Natural killer cell treated with Interleukin-12 subunit alpha and Interleukin-12 subunit beta and Interleukin-15 and Interleukin-18, amount 100 ng/mL, for 72 hours (primary cell): ENCODE results near the gene VSIG1. TPM values are rescaled to one million over a fixed set of nuclear protein-coding genes. Genes with fewer than 3 reads are reported as not detected.

ENCODE experiments used
- ATAC-seq, 2 donors: fragments of 150-1000 bp; cut with Tn5 transposase in 1 of 2; sonication (Bioruptor Pico), chemical (Tn5 transposase) in 1 of 2; 2 replicates each; pipeline ENCODE4 v1.10.0; 2021
- DNase-seq: peaks from one replicate; pipeline ENCODE4 v3.0.0; 2022; ENCODE audit warnings: low spot score
- H3K27ac Mint-ChIP-seq, 2 donors: 1 replicate in 1 of 2; 2 replicates in 1 of 2; pipeline ENCODE4 v1.8.0; 2022; ENCODE audit warnings: mixed read lengths in 2 of 2, mild to moderate bottlenecking in 1 of 2, moderate library complexity in 1 of 2
- H3K27me3 Mint-ChIP-seq, 2 donors: 1 replicate in 1 of 2; 2 replicates in 1 of 2; pipeline ENCODE4 v1.8.0; 2022; ENCODE audit warnings: mixed read lengths in 2 of 2
- H3K36me3 Mint-ChIP-seq: one replicate; pipeline ENCODE4 v1.8.0; 2022; ENCODE audit warnings: mixed read lengths
- H3K4me1 Mint-ChIP-seq, 2 donors: 1 replicate in 1 of 2; 2 replicates in 1 of 2; pipeline ENCODE4 v1.8.0; 2022; ENCODE audit warnings: low read depth in 2 of 2, mixed read lengths in 2 of 2, mild to moderate bottlenecking in 1 of 2
- H3K4me3 Mint-ChIP-seq: one replicate; pipeline ENCODE4 v1.8.0; 2022; ENCODE audit warnings: mixed read lengths
- H3K9me3 Mint-ChIP-seq: 2 replicates; pipeline ENCODE4 v1.8.0; 2022; ENCODE audit warnings: mixed read lengths
- total RNA-seq, 2 donors: library from RNA; stranded (reverse); gene quantifications; one replicate each; pipeline ENCODE4 v1.2.3, GENCODE V29; 2022

VSIG1 gene
- total RNA-seq, 2 donors from 2014 or later = not detected

GRCh38 chrX:108088511-108088910, 43.6 kb downstream of the VSIG1 start:
- DNase-seq (no peak), ATAC-seq (no peak)
- H3K27ac Mint-ChIP-seq = no peak overlapping the region
- H3K9me3 Mint-ChIP-seq = no peaks in the 10 kb centered on the region
- no peaks in the 10 kb centered on the region for H3K27me3 Mint-ChIP-seq
- H3K36me3 Mint-ChIP-seq = no peaks in the 10 kb centered on the region
- peaks cover 0 to 5% of the 10 kb centered on the region in 2 donors for H3K4me1 Mint-ChIP-seq
- H3K4me3 Mint-ChIP-seq = no peak overlapping the region

GRCh38 chrX:108090491-108091263, 45.8 kb downstream of the VSIG1 start:
- Mint-ChIP-seq H3K36me3 (no peaks in the 10 kb centered on the region), H3K4me3 (no peak overlapping the region), H3K27ac (no peak overlapping the region), H3K27me3 (no peaks in the 10 kb centered on the region), H3K4me1 (peaks cover 0 to 13% of the 10 kb centered on the region in 2 donors), H3K9me3 (no peaks in the 10 kb centered on the region)
- ATAC-seq (no peak), DNase-seq (no peak)

DNA sequence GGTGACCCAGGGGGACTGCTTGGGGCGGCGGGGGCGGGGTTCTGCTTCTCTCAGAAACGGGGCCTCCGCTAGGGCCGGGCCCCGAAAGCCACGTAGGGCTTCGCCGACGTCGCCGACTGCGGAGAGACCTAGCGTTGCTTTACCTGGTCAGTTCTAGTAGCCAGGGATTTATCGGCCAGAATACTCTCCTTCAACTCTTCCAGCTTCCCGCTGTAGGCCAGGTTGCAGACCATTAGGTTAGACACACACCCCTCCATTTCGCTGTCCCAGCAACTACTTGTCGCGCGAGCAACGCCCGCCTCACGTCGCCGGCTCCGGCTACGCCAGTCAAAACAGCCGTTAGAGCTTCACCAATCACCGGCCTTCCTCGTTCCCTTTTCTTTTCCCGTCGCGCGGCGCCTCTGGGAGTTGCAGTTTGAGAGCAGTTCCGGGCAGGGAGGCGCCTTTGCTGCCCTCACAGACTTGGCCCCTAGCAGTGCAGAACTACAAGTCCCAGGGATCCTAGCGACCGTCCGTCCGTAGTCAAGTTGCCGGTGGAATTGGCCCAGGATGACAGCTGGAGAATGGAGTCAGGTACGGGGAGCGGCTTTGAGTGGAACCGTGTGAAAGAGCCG, 46.5 kb downstream of the VSIG1 start, which contains the start of the genes ATG4A and PSMD10:
Gene ATG4A, plus strand, starts transcription at position 515 of the 614 bp plus-strand sequence. Its CDS starts 49 bp downstream, at position 564.
Gene PSMD10, minus strand, starts transcription at position 279 of the 614 bp plus-strand sequence. Its CDS starts 22 bp downstream, at position 257.
- ATAC-seq (peak; percentile 98 to 99), DNase-seq (peak; percentile 90)
- no peak within 1 kb of the TSS for H3K4me3 Mint-ChIP-seq
- no peaks in the 10 kb centered on the region for H3K36me3 Mint-ChIP-seq
- H3K9me3 Mint-ChIP-seq = no peaks in the 10 kb centered on the region
- peaks cover 0 to 13% of the 10 kb centered on the region in 2 donors for H3K4me1 Mint-ChIP-seq
- no peaks in the 10 kb centered on the region for H3K27me3 Mint-ChIP-seq
- no peak within 1 kb of the TSS for H3K27ac Mint-ChIP-seq

- Mint-ChIP-seq H3K36me3 (no peaks in the 10 kb centered on the region), H3K9me3 (no peaks in the 10 kb centered on the region), H3K4me3 (no peak overlapping the region), H3K27me3 (no peaks in the 10 kb centered on the region), H3K27ac (no peak overlapping the region), H3K4me1 (peaks cover 0 to 13% of the 10 kb centered on the region in 2 donors)
- no peak for DNase-seq
- ATAC-seq = peak; percentile 49 to 52
Observed at GRCh38 chrX:108091878-108092291, 47.0 kb downstream of the VSIG1 start.

DNA sequence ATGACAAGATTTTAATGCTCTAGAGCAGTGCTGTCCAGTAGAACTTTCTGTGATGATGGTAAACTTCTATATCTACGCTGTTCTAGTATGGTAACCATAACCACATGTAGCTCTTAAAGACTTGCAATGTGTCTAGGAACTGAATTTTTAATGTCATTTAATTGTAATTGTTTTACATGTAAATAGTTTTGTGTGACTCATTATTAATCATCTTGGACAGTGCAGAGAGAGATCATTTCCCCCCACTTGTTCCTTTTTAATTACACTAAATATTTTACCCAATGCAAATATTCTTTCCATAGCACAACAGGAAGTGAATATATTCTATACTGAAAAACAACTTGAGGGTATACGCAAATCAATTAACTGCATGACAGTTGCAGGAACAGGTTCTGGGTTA, 52.5 kb downstream of the VSIG1 start:
- H3K36me3 Mint-ChIP-seq = no peaks in the 10 kb centered on the region

DNA sequence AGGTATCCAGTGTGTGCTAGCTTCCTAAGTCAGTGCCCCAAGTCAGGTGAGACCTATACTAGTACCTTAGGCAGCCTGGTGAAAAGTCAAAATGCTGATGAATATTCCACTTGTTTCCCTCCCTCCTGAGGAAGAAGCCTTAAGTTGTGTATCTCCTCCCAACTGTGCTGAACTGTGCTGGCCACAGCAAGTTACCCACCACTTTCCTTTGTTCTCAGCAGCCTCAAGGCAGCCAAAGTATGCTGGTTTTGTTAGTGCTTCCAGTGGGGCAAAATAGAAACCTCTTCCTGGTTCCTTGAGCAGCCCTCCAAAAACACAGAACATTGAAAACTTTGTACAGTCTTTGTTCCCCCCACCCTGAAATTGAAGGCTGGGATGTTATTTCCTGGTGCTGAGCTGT, 60.6 kb downstream of the VSIG1 start:
- Mint-ChIP-seq H3K27ac (no peak overlapping the region), H3K27me3 (peaks cover 0 to 8% of the 10 kb centered on the region in 2 donors), H3K4me1 (peaks cover 3 to 6% of the 10 kb centered on the region in 2 donors), H3K9me3 (no peaks in the 10 kb centered on the region), H3K4me3 (no peak overlapping the region), H3K36me3 (no peaks in the 10 kb centered on the region)
- DNase-seq (no peak), ATAC-seq (no peak)

More for the DNA sequence above, 52.5 kb downstream of the VSIG1 start:
- Mint-ChIP-seq H3K27ac (no peak overlapping the region), H3K27me3 (peaks cover 0 to 5% of the 10 kb centered on the region in 2 donors), H3K4me3 (no peak overlapping the region), H3K9me3 (no peaks in the 10 kb centered on the region), H3K4me1 (peaks cover 0 to 13% of the 10 kb centered on the region in 2 donors)
- DNase-seq (no peak), ATAC-seq (no peak)

DNA sequence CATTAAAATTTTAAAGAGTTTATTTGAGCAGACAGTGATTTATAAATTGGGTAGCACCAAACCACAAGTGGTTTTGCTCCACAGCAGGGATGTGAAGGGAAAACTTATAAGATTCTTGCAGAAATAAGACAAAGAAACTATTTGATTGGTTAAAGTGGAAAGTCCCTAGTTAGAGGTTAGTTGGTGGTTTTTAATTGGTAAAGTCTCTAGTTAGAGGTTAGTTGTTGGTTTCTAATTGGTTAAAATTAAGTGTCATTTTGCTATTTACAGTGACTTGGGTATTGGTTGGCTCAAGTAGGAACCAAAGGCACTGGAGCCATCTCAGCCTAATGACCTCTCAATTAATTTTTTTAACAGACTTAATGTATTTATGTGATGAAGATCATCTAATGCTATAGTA, 69.7 kb downstream of the VSIG1 start:
- peaks cover 8% of the 10 kb centered on the region for H3K36me3 Mint-ChIP-seq
- peaks cover 0 to 14% of the 10 kb centered on the region in 2 donors for H3K4me1 Mint-ChIP-seq
- H3K27ac Mint-ChIP-seq = no peak overlapping the region
- no peaks in the 10 kb centered on the region for H3K9me3 Mint-ChIP-seq
- no peak for DNase-seq
- H3K4me3 Mint-ChIP-seq = no peak overlapping the region
- ATAC-seq = no peak
- H3K27me3 Mint-ChIP-seq = peaks cover 0 to 6% of the 10 kb centered on the region in 2 donors

DNA sequence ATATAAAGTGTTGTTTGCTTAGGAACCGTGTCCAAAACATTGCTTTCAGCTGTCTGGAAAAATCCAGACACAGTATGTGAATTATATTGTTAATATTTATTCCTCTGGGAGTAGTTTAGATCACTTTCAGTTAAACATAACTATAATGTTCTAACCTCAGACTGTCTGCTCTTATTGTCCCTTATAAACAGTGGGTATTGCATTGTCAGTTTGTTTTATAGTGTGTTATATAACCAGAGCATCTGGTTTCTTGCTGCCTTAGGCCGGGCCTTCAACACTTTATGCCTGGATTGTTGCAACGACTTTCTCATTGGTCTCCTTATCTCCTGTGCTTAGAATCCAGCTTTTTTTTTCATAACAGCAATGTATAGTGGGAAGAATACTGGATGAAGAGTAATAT, 73.1 kb downstream of the VSIG1 start:
- H3K27ac Mint-ChIP-seq = no peak overlapping the region
- H3K36me3 Mint-ChIP-seq = peaks cover 5% of the 10 kb centered on the region
- no peaks in the 10 kb centered on the region for H3K9me3 Mint-ChIP-seq
- no peak overlapping the region for H3K4me3 Mint-ChIP-seq
- H3K4me1 Mint-ChIP-seq = peaks cover 0 to 8% of the 10 kb centered on the region in 2 donors
- ATAC-seq (no peak), DNase-seq (no peak)
- peaks cover 0 to 6% of the 10 kb centered on the region in 2 donors for H3K27me3 Mint-ChIP-seq

GRCh38 chrX:108121291-108121690, 76.4 kb downstream of the VSIG1 start:
- Mint-ChIP-seq H3K4me1 (peaks cover 4 to 15% of the 10 kb centered on the region in 2 donors), H3K27ac (no peak overlapping the region), H3K9me3 (no peaks in the 10 kb centered on the region), H3K27me3 (peaks cover 0 to 7% of the 10 kb centered on the region in 2 donors), H3K4me3 (no peak overlapping the region), H3K36me3 (no peaks in the 10 kb centered on the region)
- no peak for DNase-seq
- no peak for ATAC-seq

DNA sequence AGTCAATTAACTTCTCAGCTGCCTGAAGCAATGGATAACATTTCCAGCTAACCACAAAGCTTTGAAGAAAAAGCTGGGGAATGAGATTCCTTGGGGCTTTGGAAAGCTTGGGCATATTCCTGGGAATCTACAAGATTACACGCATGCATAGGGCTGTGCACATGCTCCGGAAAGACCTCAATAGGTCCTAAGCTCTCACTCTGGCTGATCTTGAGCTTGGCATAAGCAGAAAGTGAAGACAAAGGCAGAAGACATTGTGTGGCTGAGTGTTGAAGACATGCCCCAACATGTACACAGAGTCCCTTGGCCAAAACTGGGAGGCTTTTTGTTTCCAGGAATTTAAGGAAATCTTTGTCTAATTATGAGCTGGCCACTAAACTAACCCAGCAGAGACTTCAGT, 77.9 kb downstream of the VSIG1 start:
- ATAC-seq = no peak
- H3K27ac Mint-ChIP-seq = no peak overlapping the region
- no peak for DNase-seq

DNA sequence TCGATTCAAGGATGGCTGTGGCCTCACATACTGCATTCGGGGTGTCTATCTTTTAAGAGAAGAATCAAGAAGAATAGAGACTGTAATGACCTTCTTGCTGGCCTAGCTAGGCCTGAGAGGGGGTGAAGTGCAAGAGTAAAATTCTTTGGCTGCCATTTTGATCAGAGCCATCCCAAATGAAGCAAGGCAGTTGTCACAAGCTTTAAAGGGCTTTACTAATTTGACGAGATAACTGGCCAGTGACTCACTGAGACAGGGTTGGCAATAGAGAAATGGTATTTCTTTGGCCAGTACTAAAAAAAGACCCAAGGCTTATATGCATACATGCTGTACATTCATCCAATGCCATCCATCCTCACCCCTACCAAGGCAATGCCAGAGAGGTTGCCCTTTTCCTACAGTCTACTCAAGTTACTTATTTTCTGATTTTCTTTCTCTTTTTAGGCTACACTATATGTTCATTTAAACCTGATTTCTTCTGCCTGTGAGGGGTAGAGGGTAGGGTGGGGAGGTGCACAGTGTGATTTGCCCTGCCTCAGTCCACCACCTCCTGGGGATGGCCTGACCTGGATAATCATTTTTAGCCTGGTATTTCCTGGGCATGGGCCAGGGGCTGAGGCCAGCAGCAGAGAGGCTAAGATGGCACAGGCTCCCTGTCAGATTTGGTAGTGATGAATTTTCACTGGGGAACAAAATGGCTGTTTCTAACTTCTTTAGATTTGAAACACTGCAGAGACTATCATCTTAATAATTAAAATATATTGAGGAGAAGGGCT, 78.9 kb downstream of the VSIG1 start:
- no peak for ATAC-seq
- Mint-ChIP-seq H3K27me3 (peaks cover 0 to 3% of the 10 kb centered on the region in 2 donors), H3K27ac (no peak overlapping the region), H3K4me1 (peaks cover 4 to 7% of the 10 kb centered on the region in 2 donors), H3K9me3 (no peaks in the 10 kb centered on the region), H3K4me3 (no peak overlapping the region), H3K36me3 (no peaks in the 10 kb centered on the region)
- no peak for DNase-seq

More for the DNA sequence above, 77.9 kb downstream of the VSIG1 start:
- Mint-ChIP-seq H3K9me3 (no peaks in the 10 kb centered on the region), H3K4me3 (no peak overlapping the region), H3K36me3 (no peaks in the 10 kb centered on the region), H3K4me1 (peaks cover 4 to 7% of the 10 kb centered on the region in 2 donors), H3K27me3 (peaks cover 0 to 3% of the 10 kb centered on the region in 2 donors)

- ATAC-seq = no peak
- DNase-seq = no peak
- Mint-ChIP-seq H3K36me3 (peaks cover 4% of the 10 kb centered on the region), H3K27me3 (peaks cover 0 to 3% of the 10 kb centered on the region in 2 donors), H3K4me3 (no peak overlapping the region), H3K27ac (no peak overlapping the region), H3K4me1 (peaks cover 4 to 7% of the 10 kb centered on the region in 2 donors), H3K9me3 (no peaks in the 10 kb centered on the region)
Observed at GRCh38 chrX:108126661-108127060, 81.8 kb downstream of the VSIG1 start.

GRCh38 chrX:108127152-108127551, 82.3 kb downstream of the VSIG1 start:
- peaks cover 0 to 3% of the 10 kb centered on the region in 2 donors for H3K27me3 Mint-ChIP-seq
- no peak overlapping the region for H3K27ac Mint-ChIP-seq
- no peak for DNase-seq
- no peaks in the 10 kb centered on the region for H3K9me3 Mint-ChIP-seq
- peaks cover 4% of the 10 kb centered on the region for H3K36me3 Mint-ChIP-seq
- no peak for ATAC-seq
- H3K4me1 Mint-ChIP-seq = peaks cover 4 to 7% of the 10 kb centered on the region in 2 donors
- H3K4me3 Mint-ChIP-seq = no peak overlapping the region
